Adrenal gland (tissue), 12 donors: ENCODE measurements around the gene CCDC61. TPM values are rescaled to one million over a fixed set of nuclear protein-coding genes. Genes with fewer than 3 reads are reported as not detected.

Source experiments
- DNase-seq, 7 donors: peaks; one replicate each; pipeline ENCODE4 v3.0.0-alpha.2; 2019 to 2020
- H3K27ac ChIP-seq, 5 donors: fragments of 200-600 bp; sonication (generic) in 4 of 5; 1 replicate in 3 of 5; 2 replicates in 2 of 5; pipeline versions ENCODE4 v1.5.1 to v1.8.0; 2016 to 2020; ENCODE audit warnings: mild to moderate bottlenecking in 1 of 5
- H3K27me3 ChIP-seq: fragments of 200-600 bp; 2 replicates; pipeline ENCODE4 v1.8.0; 2021
- H3K36me3 ChIP-seq, 2 donors: fragments of 200-600 bp; replicated peaks in 1 of 2; 1 replicate in 1 of 2; 2 replicates in 1 of 2; pipeline versions ENCODE4 v1.5.1 to v1.8.0; 2018 to 2022
- H3K4me1 ChIP-seq, 2 donors: fragments of 200-600 bp; replicated peaks in 1 of 2; 1 replicate in 1 of 2; 2 replicates in 1 of 2; pipeline versions ENCODE4 v1.5.1 to v1.8.0; 2018 to 2021
- H3K4me3 ChIP-seq, 4 donors: fragments of 200-600 bp; sonication (generic) in 3 of 4; one replicate each; pipeline ENCODE4 v1.5.1; 2016 to 2018
- H3K9me3 ChIP-seq, 3 donors: fragments of 200-600 bp; sonication (generic) in 1 of 3; replicated peaks in 1 of 3; 1 replicate in 2 of 3; 2 replicates in 1 of 3; pipeline versions ENCODE4 v1.5.1 to v1.8.0; 2016 to 2021
- CTCF ChIP-seq, 6 experiments: fragments of 450-650 bp in 4 of 6; fragments of 200-600 bp in 2 of 6; sonication (generic) in 1 of 6; IDR thresholded peaks; 1 replicate in 5 of 6; 2 replicates in 1 of 6; pipeline versions ENCODE4 v1.5.1 to v1.8.0; 2016 to 2021; ENCODE audit warnings: antibody characterized with exemption in 6 of 6, mild to moderate bottlenecking in 2 of 6, moderate library complexity in 1 of 6
- POLR2A ChIP-seq, 2 donors: fragments of 450-650 bp; IDR thresholded peaks; one replicate each; pipeline ENCODE4 v1.6.1; 2017; ENCODE audit warnings: antibody characterized with exemption in 2 of 2, mild to moderate bottlenecking in 2 of 2, moderate library complexity in 1 of 2
- WGBS, 4 donors: extraction: QIAGEN DNeasy Blood & Tissue Kit in 2 of 4; methylation state at CpG; one replicate each; pipeline versions ENCODE4 v1.1.5 to v1.1.7; 2013 to 2017; 5-methylcytosine and 5-hydroxymethylcytosine counted together
- intact Hi-C, 2 donors: fragments of 100-400 bp; cut with DNase I; formaldehyde crosslinking; loops; one replicate each; pipeline versions ENCODE4 v1.14.1 to v1.15.0; 2022 to 2023
- polyA plus RNA-seq, 3 donors: library from polyadenylated mRNA; stranded (reverse); fragments of 200-250 nt in 2 of 3; fragments of 350-450 nt in 1 of 3; fragmentation: Illumina TruSeq in 1 of 3; extraction: RNeasy Lipid Tissue Mini Kit (QIAGEN cat#74804) in 1 of 3; gene quantifications; one replicate each; pipeline ENCODE4 v1.2.3, GENCODE V29; 2013 to 2014
- total RNA-seq, 9 donors: library from RNA; depleted of rRNA in 4 of 9; stranded (reverse); fragments of >200 nt in 4 of 9; fragments of 120-200 nt in 1 of 9; fragmentation: NEBNext Ultra II Directional in 1 of 9; extraction: Animal tissue kit (Norgen Biotek cat#: 25700) in 1 of 9; gene quantifications; one replicate each; pipeline versions ENCODE4 v1.1.0 to v1.2.4, GENCODE V29; 2013 to 2023
- donor health status: healthy with polysubstance abuse.
- donor health status: Bipolar disorder and iron deficiency.
- donor health status: DM: yes; HTN: yes; CAD: no.
- donor health status: DM: no; HTN: no; CAD: no.
- donor health status: DM: no; HTN: no; CAD: no.
- donor health status: DM: yes; HTN: yes; CAD: no.

Gene CCDC61
- total and polyA plus RNA-seq, 12 donors, result 2.8 to 45.9 (median 15.0) TPM

DNA sequence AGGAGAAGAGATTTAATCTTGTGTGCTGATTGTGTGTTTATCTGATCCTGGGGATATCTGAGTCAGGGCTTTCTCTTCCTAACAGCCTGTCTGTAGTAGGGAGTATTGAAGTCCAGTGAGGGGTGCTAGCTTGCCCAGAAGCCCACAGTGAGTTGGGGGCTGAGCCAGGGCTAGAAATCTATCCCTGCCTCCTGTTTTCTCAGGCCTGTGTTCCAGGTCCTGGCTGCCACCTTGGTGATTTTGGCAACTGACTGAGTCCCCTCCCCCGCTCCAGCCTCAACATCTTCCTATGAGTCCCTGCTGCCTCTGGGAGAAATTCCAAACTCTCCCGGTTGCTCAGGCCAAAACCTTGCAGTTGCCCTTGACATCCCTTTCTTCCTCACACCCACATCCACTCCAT is 13.9 kb upstream of the CCDC61 start:
- no peak overlapping the region for H3K27ac ChIP-seq
- H3K36me3 ChIP-seq, result no peaks in the 10 kb centered on the region
- TF ChIP-seq POLR2A (IDR thresholded peaks at IDR 0.05) (no peak), CTCF (IDR thresholded peaks at IDR 0.05) (no peak)
- H3K4me3 ChIP-seq, result no peak overlapping the region
- no peaks in the 10 kb centered on the region for H3K9me3 ChIP-seq
- H3K4me1 ChIP-seq, result peaks cover 4 to 6% of the 10 kb centered on the region in 2 donors
- peak; percentile 56 to 80 (median 71) for DNase-seq
- WGBS, 4 donors, result 21 to 38% (median 32%) methylated on average over 2 of the region's 2 CpGs
- intact Hi-C loops, result no loop called here
- no peaks in the 10 kb centered on the region for H3K27me3 ChIP-seq

GRCh38 chr19:45985321-45985720 is 9.9 kb upstream of the CCDC61 start:
- 76 to 89% (median 85%) methylated on average over 7 of the region's 7 CpGs for WGBS, 4 donors
- no peak for DNase-seq
- H3K27me3 ChIP-seq, result no peaks in the 10 kb centered on the region
- H3K27ac ChIP-seq, result no peak overlapping the region
- no peaks in the 10 kb centered on the region for H3K9me3 ChIP-seq
- intact Hi-C loops, result no loop called here
- no peak overlapping the region for H3K4me3 ChIP-seq
- TF ChIP-seq CTCF (IDR thresholded peaks at IDR 0.05), result no peak
- no peak for TF ChIP-seq POLR2A (IDR thresholded peaks at IDR 0.05)
- H3K36me3 ChIP-seq, result no peaks in the 10 kb centered on the region
- H3K4me1 ChIP-seq, result peaks cover 4 to 6% of the 10 kb centered on the region in 2 donors

DNA sequence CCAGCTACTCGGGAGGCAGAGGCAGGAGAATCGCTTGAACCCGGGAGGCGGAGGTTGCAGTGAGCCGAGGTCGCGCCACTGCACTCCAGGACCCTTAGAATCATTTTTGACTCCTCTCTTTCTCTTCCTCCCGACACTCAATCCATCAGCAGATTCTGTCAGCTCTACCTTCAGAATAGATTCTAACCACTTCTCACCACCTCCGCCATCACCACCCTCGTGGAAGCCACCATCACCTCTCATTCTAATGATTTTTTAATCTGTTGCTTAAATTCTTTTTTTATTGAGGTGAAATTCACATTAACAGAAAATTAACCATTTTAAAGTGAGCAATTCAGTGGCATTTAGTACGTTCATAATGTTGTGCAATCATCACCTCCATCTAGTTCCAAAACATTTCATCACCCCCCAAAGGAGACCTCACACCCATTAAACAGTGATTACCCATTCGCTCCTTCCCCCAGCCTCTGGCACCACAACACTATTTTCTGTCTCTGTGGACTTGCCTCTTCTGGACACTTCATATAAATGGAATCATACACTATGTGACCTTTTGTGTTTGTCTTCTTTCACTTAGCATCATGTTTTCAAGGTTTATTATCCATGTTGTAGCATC is 5.0 kb upstream of the CCDC61 start:
- Histone ChIP-seq H3K9me3 (no peaks in the 10 kb centered on the region), H3K27me3 (no peaks in the 10 kb centered on the region), H3K27ac (no peak overlapping the region), H3K36me3 (no peaks in the 10 kb centered on the region), H3K4me3 (no peak overlapping the region), H3K4me1 (peaks cover 0 to 6% of the 10 kb centered on the region in 2 donors)
- WGBS, 4 donors, result 82% methylated on average over 12 of the region's 12 CpGs
- no peak for DNase-seq
- intact Hi-C loops, result no loop called here
- no peak for TF ChIP-seq POLR2A (IDR thresholded peaks at IDR 0.05)

GRCh38 chr19:45994456-45994997 is 740 bp upstream of the CCDC61 start:
- TF ChIP-seq POLR2A (IDR thresholded peaks at IDR 0.05) (no peak), CTCF (IDR thresholded peaks at IDR 0.05) (no peak)

More at GRCh38 chr19:45994456-45994997, 740 bp upstream of the CCDC61 start:
- Histone ChIP-seq H3K9me3 (no peaks in the 10 kb centered on the region), H3K36me3 (no peaks in the 10 kb centered on the region), H3K4me3 (peak overlapping the region in 1 of 4 donors; percentile 61), H3K4me1 (peaks cover 3 to 14% of the 10 kb centered on the region in 2 donors), H3K27ac (no peak overlapping the region), H3K27me3 (no peaks in the 10 kb centered on the region)
- no peak for DNase-seq
- intact Hi-C loops, result no loop called here
- 3 to 7% (median 5%) methylated on average over 8 of the region's 8 CpGs for WGBS, 4 donors
